RWPE2 (cell line): ENCODE results near the gene RASAL1.

ENCODE experiments used
- ATAC-seq: fragments of 200-7000 bp; cut with Tn5 transposase; 3 replicates; pipeline ENCODE4 v1.9.1; 2021; ENCODE audit warnings: low read depth
- DNase-seq: peaks from one replicate; pipeline ENCODE4 v3.0.0-alpha.2; 2020; ENCODE audit warnings: low spot score
- H3K27ac ChIP-seq: fragments of 450-650 bp; 2 replicates; pipeline ENCODE4 v1.5.1; 2017; ENCODE audit warnings: mild to moderate bottlenecking; ENCODE audit not compliant: poor library complexity, severe bottlenecking
- H3K27me3 ChIP-seq: fragments of 250-450 bp; sonication (Bioruptor Pico); 2 replicates; pipeline ENCODE4 v1.5.1; 2021; ENCODE audit warnings: mild to moderate bottlenecking, moderate library complexity; ENCODE audit not compliant: insufficient read depth, poor library complexity, severe bottlenecking
- H3K36me3 ChIP-seq: fragments of 250-450 bp; sonication (Bioruptor Pico); 2 replicates; pipeline ENCODE4 v1.5.1; 2020; ENCODE audit warnings: low read depth, mild to moderate bottlenecking, moderate library complexity
- H3K4me1 ChIP-seq: fragments of 250-450 bp; sonication (Bioruptor Pico); 2 replicates; pipeline ENCODE4 v1.5.1; 2021; ENCODE audit warnings: mild to moderate bottlenecking, moderate library complexity; ENCODE audit not compliant: insufficient read depth, poor library complexity, severe bottlenecking
- H3K4me3 ChIP-seq: fragments of 250-450 bp; sonication (Bioruptor Pico); 2 replicates; pipeline ENCODE4 v1.5.1; 2021; ENCODE audit warnings: mild to moderate bottlenecking, moderate library complexity; ENCODE audit not compliant: severe bottlenecking
- H3K9me3 ChIP-seq: fragments of 250-450 bp; sonication (Bioruptor Pico); 2 replicates; pipeline ENCODE4 v1.5.1; 2021; ENCODE audit warnings: mild to moderate bottlenecking, moderate library complexity; ENCODE audit not compliant: severe bottlenecking
- CTCF ChIP-seq: fragments of 450-650 bp; IDR thresholded peaks from one replicate; pipeline ENCODE4 v1.5.1; 2017; ENCODE audit warnings: mild to moderate bottlenecking, moderate library complexity; ENCODE audit not compliant: poor library complexity, severe bottlenecking

RASAL1 gene

DNA sequence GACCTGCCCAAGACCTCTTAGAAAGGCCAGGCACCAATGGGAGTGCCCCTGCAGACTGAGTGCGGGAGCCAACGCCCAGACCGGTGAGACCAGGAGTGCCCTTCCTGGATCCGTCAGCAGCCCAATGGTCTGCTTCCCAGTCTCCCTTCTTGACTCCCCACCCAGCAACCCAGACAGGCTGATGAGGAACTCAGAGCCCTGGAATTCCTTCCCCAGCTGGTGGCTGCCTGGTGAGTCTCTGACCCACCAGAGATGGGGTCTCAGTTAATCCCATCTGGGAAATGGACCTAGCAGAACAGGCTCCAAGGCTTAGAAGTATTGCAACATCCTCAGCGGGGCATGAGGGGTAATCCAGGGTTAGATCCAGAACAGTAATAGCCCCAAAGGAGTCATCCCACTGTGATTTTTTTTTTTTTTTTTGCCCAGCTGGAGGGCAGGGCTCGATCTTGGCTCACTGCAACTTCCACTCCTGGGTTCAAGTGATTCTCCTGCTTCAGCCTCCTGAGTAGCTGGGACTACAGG, 1.5 kb upstream of the RASAL1 start:
- Histone ChIP-seq H3K4me1 (no peaks in the 10 kb centered on the region), H3K9me3 (no peaks in the 10 kb centered on the region), H3K4me3 (no peak overlapping the region), H3K36me3 (no peaks in the 10 kb centered on the region), H3K27ac (no peak overlapping the region), H3K27me3 (peaks cover 4% of the 10 kb centered on the region)
- DNase-seq (no peak), ATAC-seq (no peak)
- TF ChIP-seq CTCF = no peak

GRCh38 chr12:113136128-113136989, 798 bp upstream of the RASAL1 start:
- no peak for TF ChIP-seq CTCF
- ATAC-seq = no peak
- H3K27ac ChIP-seq = no peak overlapping the region
- peaks cover 4% of the 10 kb centered on the region for H3K27me3 ChIP-seq
- H3K4me1 ChIP-seq = no peaks in the 10 kb centered on the region
- peak overlapping the region; percentile 23 for H3K4me3 ChIP-seq
- DNase-seq = no peak
- H3K9me3 ChIP-seq = no peaks in the 10 kb centered on the region
- no peaks in the 10 kb centered on the region for H3K36me3 ChIP-seq

DNA sequence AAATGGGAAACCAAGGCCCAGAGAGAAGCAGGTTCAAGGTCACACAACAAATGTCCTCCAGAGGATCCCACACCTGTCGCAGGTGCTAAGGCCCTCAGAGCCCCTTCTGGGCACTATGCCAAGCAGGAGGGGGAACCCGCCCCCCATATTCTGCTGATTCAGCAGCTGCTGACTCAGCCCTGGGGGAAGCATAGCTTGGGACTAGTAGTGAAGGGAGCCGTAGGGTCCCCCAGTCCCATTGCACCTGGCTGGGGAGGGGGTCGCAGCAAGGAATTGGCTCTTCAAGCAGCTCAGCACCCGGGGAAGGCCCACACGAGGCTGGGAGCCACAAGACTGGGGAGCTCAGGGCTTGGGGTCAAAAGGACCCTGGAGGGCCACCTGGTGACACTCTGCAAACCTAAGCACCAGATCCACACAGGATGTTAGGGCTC, 1.0 kb downstream of the RASAL1 start:
- H3K36me3 ChIP-seq = no peaks in the 10 kb centered on the region
- peaks cover 4% of the 10 kb centered on the region for H3K27me3 ChIP-seq
- H3K27ac ChIP-seq = no peak overlapping the region
- H3K4me3 ChIP-seq = no peak overlapping the region
- ATAC-seq (no peak), DNase-seq (no peak)
- H3K9me3 ChIP-seq = no peaks in the 10 kb centered on the region
- TF ChIP-seq CTCF = no peak
- H3K4me1 ChIP-seq = no peaks in the 10 kb centered on the region

GRCh38 chr12:113134071-113134470, 1.5 kb downstream of the RASAL1 start:
- ATAC-seq (no peak), DNase-seq (no peak)
- Histone ChIP-seq H3K4me1 (no peaks in the 10 kb centered on the region), H3K27me3 (peaks cover 4% of the 10 kb centered on the region), H3K36me3 (no peaks in the 10 kb centered on the region), H3K27ac (no peak overlapping the region), H3K4me3 (no peak overlapping the region), H3K9me3 (no peaks in the 10 kb centered on the region)
- TF ChIP-seq CTCF = no peak

DNA sequence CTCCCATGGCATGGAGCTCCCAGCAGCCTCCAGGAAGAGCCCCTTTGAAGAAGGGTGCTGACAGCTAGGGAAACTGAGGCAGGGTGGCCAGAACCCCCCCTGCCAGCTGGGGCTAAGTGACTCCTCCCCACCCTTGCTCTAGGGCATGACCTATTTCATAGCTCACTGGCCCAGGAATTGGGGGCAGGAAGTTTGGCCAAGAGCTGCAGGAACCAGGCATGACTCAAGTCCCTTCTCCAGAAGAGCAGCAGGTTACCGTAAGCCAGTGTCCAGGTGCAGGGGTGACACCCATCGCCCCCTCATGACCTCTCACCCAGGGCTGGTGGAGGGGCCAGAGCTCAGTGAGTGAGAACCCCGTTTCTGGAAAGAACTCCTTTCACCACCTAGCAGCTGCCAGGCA, 1.9 kb downstream of the RASAL1 start:
- no peaks in the 10 kb centered on the region for H3K4me1 ChIP-seq
- ATAC-seq (no peak), DNase-seq (no peak)
- no peaks in the 10 kb centered on the region for H3K36me3 ChIP-seq
- H3K27ac ChIP-seq = no peak overlapping the region
- no peak for TF ChIP-seq CTCF
- no peaks in the 10 kb centered on the region for H3K9me3 ChIP-seq
- H3K27me3 ChIP-seq = peaks cover 4% of the 10 kb centered on the region
- H3K4me3 ChIP-seq = no peak overlapping the region
